ENCODE data around the gene PTPRF. TPM values are rescaled to one million over a fixed set of nuclear protein-coding genes. Genes with fewer than 3 reads are reported as not detected.
A peak's percentile ranks its signal among the peaks of the same experiment; 100 is the strongest.
"Not testable (repeated sequence)": the region's sequence is repeated elsewhere in the genome, so short reads cannot be mapped to it uniquely, and the experiment has no call there.

The PTPRF gene
- total RNA-seq, 2 experiments from 2014 or later, result 3.8 to 4.5 TPM

GRCh38 chr1:43546388-43547100 lies 15.9 kb downstream of the PTPRF start:
- ChIA-PET CTCF (no interaction called here), POLR2A (no interaction called here)
- ATAC-seq (no peak), DNase-seq (no peak)
- no peak overlapping the region for H3K4me3 Mint-ChIP-seq
- no peak overlapping the region for H3K27ac Mint-ChIP-seq
- TF ChIP-seq CTCF (IDR thresholded peaks at IDR 0.05), result no peak
- no peaks in the 10 kb centered on the region for H3K36me3 Mint-ChIP-seq (ENCODE audit: low read depth)
- peaks cover 10% of the 10 kb centered on the region for H3K27me3 Mint-ChIP-seq
- intact Hi-C loops (cut with micrococcal nuclease), result no loop called here
- no peaks in the 10 kb centered on the region for H3K9me3 Mint-ChIP-seq
- H3K4me1 Mint-ChIP-seq (ENCODE audit: low read depth), result peaks cover 3% of the 10 kb centered on the region

- Mint-ChIP-seq H3K9me3 (no peaks in the 10 kb centered on the region), H3K27me3 (peaks cover 10% of the 10 kb centered on the region), H3K27ac (no peak overlapping the region), H3K4me1 (ENCODE audit: low read depth) (peaks cover 3% of the 10 kb centered on the region), H3K4me3 (no peak overlapping the region), H3K36me3 (ENCODE audit: low read depth) (no peaks in the 10 kb centered on the region)
- no peak for TF ChIP-seq CTCF (IDR thresholded peaks at IDR 0.05)
- DNase-seq (no peak), ATAC-seq (no peak)
- ChIA-PET POLR2A (no interaction called here), CTCF (interaction anchor here (1.2 kb wide), 1 partner anchor 387 kb away, joined by 3 read pairs; no protein-coding TSS in a partner anchor)
- intact Hi-C loops (cut with micrococcal nuclease), result no loop called here
Observed at GRCh38 chr1:43547538-43548072, 16.9 kb downstream of the PTPRF start.

GRCh38 chr1:43548285-43549271 lies 17.9 kb downstream of the PTPRF start:
- no peak for DNase-seq
- ChIA-PET POLR2A (no interaction called here), CTCF (interaction anchor here (0.8 to 1.2 kb wide), 2 partner anchors 215 to 387 kb away, joined by 3 read pairs; no protein-coding TSS in a partner anchor)
- no peak overlapping the region for H3K27ac Mint-ChIP-seq
- no peak for ATAC-seq
- TF ChIP-seq CTCF (IDR thresholded peaks at IDR 0.05), result no peak
- H3K9me3 Mint-ChIP-seq, result no peaks in the 10 kb centered on the region
- H3K36me3 Mint-ChIP-seq (ENCODE audit: low read depth), result no peaks in the 10 kb centered on the region
- intact Hi-C loops (cut with micrococcal nuclease), result no loop called here
- H3K4me1 Mint-ChIP-seq (ENCODE audit: low read depth), result peaks cover 3% of the 10 kb centered on the region
- H3K27me3 Mint-ChIP-seq, result peaks cover 10% of the 10 kb centered on the region
- H3K4me3 Mint-ChIP-seq, result no peak overlapping the region

- H3K4me1 Mint-ChIP-seq (ENCODE audit: low read depth); DNase-seq; H3K27me3 Mint-ChIP-seq; H3K27ac Mint-ChIP-seq; H3K36me3 Mint-ChIP-seq (ENCODE audit: low read depth); intact Hi-C loops (cut with micrococcal nuclease); H3K9me3 Mint-ChIP-seq; ATAC-seq; H3K4me3 Mint-ChIP-seq: not testable (repeated sequence)
- ChIA-PET CTCF (interaction anchor here (0.8 kb wide), 1 partner anchor 214 kb away, joined by 3 read pairs; no protein-coding TSS in a partner anchor), POLR2A (interaction anchor here (1.4 kb wide), 1 partner anchor 17 kb away, joined by 4 read pairs; no protein-coding TSS in a partner anchor)
Observed at GRCh38 chr1:43549394-43549793, 18.7 kb downstream of the PTPRF start.

- no peak overlapping the region for H3K4me3 Mint-ChIP-seq
- no peaks in the 10 kb centered on the region for H3K36me3 Mint-ChIP-seq (ENCODE audit: low read depth)
- ChIA-PET CTCF (interaction anchor here (1.7 kb wide), 1 partner anchor 21 kb away, joined by 8 read pairs; no protein-coding TSS in a partner anchor), POLR2A (interaction anchor here (1.4 kb wide), 1 partner anchor 16 kb away, joined by 4 read pairs; no protein-coding TSS in a partner anchor)
- peaks cover 3% of the 10 kb centered on the region for H3K4me1 Mint-ChIP-seq (ENCODE audit: low read depth)
- peak; percentile 54 for ATAC-seq
- H3K27ac Mint-ChIP-seq, result no peak overlapping the region
- TF ChIP-seq CTCF (IDR thresholded peaks at IDR 0.05), result no peak
- peaks cover 10% of the 10 kb centered on the region for H3K27me3 Mint-ChIP-seq
- H3K9me3 Mint-ChIP-seq, result no peaks in the 10 kb centered on the region
- peak; percentile 42 for DNase-seq
- intact Hi-C loops (cut with micrococcal nuclease), result no loop called here
Observed at GRCh38 chr1:43549921-43550597, 19.4 kb downstream of the PTPRF start.
